Panc1 (cell line): ENCODE results near the gene KLF16. TPM values are rescaled to one million over a fixed set of nuclear protein-coding genes. Genes with fewer than 3 reads are reported as not detected.

Experiments
- ATAC-seq: fragments of 200-7000 bp; cut with Tn5 transposase; 2 replicates; pipeline ENCODE4 v1.9.1; 2020; ENCODE audit warnings: mild to moderate bottlenecking, moderate library complexity
- BruUV-seq: library from RNA; stranded (reverse); fragments of 400-500 nt; replicated peaks from 2 replicates; lab custom pipeline; 2021; lab: Mats Ljungman, UMichigan
- CTCF ChIA-PET: fragments of 300-600 bp; sonication (Branson Sonifier 250); formaldehyde crosslinking; loops from one replicate; lab custom pipeline; 2022; ENCODE audit warnings: antibody characterized with exemption; lab: Charles Lee
- POLR2A ChIA-PET: fragments of 300-600 bp; sonication (Branson Sonifier 250); formaldehyde crosslinking; loops from one replicate; lab custom pipeline; 2022; ENCODE audit warnings: antibody characterized with exemption; lab: Charles Lee
- DNase-seq: peaks from one replicate; pipeline ENCODE4 v3.0.0-alpha.2; 2010; ENCODE audit warnings: low read depth, low spot score
- H3K27ac ChIP-seq: 2 replicates; pipeline ENCODE4 v1.5.1; 2011; ENCODE audit warnings: mild to moderate bottlenecking, low read length, inconsistent platforms
- H3K27me3 ChIP-seq: fragments of 200-500 bp; sonication (Bioruptor generic); 2 replicates; pipeline ENCODE4 v1.6.0; 2014; ENCODE audit warnings: low read length, inconsistent platforms; ENCODE audit not compliant: control insufficient read depth, insufficient read depth
- H3K36me3 ChIP-seq: fragments of 200-500 bp; sonication (Bioruptor generic); 2 replicates; pipeline ENCODE4 v1.5.1; 2014; ENCODE audit warnings: inconsistent platforms, mild to moderate bottlenecking, low read length, moderate library complexity; ENCODE audit not compliant: control insufficient read depth, insufficient read depth
- H3K4me1 ChIP-seq: 2 replicates; pipeline ENCODE4 v1.5.1; 2011; ENCODE audit warnings: inconsistent platforms, mild to moderate bottlenecking, low read length, moderate library complexity; ENCODE audit not compliant: control insufficient read depth, insufficient read depth
- H3K4me3 ChIP-seq, 2 experiments: 2 replicates each; pipeline ENCODE4 v1.5.1; 2011 to 2012; ENCODE audit warnings: low read depth in 2 of 2, low read length in 2 of 2, mild to moderate bottlenecking in 2 of 2, inconsistent platforms in 1 of 2, moderate library complexity in 1 of 2
- H3K9me3 ChIP-seq: fragments of 200-500 bp; sonication (Bioruptor generic); 2 replicates; pipeline ENCODE4 v1.5.1; 2014; ENCODE audit warnings: low read depth, mild to moderate bottlenecking, inconsistent platforms, low read length, moderate library complexity; ENCODE audit not compliant: control insufficient read depth, insufficient read depth
- CTCF ChIP-seq: fragments of 450-650 bp; IDR thresholded peaks from 2 replicates; pipeline ENCODE4 v1.5.1; 2017; ENCODE audit warnings: mild to moderate bottlenecking
- POLR2AphosphoS5 ChIP-seq: IDR thresholded peaks from 2 replicates; pipeline ENCODE4 v1.6.1; 2012; ENCODE audit warnings: mild to moderate bottlenecking, low read depth, low read length, moderate library complexity
- REST ChIP-seq, 2 experiments: IDR thresholded peaks; 2 replicates each; pipeline ENCODE4 v1.6.1; 2011 to 2012; ENCODE audit warnings: low read depth in 2 of 2, control low read depth in 1 of 2, low read length in 1 of 2, mild to moderate bottlenecking in 1 of 2, moderate library complexity in 1 of 2; ENCODE audit not compliant: insufficient read depth in 1 of 2
- SIN3A ChIP-seq: IDR thresholded peaks from 2 replicates; pipeline ENCODE4 v1.6.1; 2012; ENCODE audit warnings: low read depth, mild to moderate bottlenecking, low read length, moderate library complexity, borderline replicate concordance; ENCODE audit not compliant: insufficient read depth
- TCF7L2 ChIP-seq: IDR thresholded peaks from 2 replicates; pipeline ENCODE4 v1.6.1; 2011; ENCODE audit warnings: mild to moderate bottlenecking, low read depth, low read length, inconsistent platforms
- in situ Hi-C: cut with HindIII; loops from 2 replicates; pipeline ENCODE4 v1.10.0; 2016; ENCODE audit warnings: low sequenced_read_pairs, low pct_unique_long_range_greater_than_20kb
- intact Hi-C: fragments of 100-400 bp; cut with micrococcal nuclease; formaldehyde crosslinking; loops from one replicate; pipeline ENCODE4 v1.10.0; 2022; ENCODE audit not compliant: unreplicated experiment
- total RNA-seq: library from RNA; stranded (reverse); gene quantifications from one replicate; pipeline ENCODE4 v1.2.1, GENCODE V29; 2021; ENCODE audit not compliant: unreplicated experiment

KLF16 gene
- total RNA-seq, 1 experiment from 2014 or later, result 79.3 TPM

DNA sequence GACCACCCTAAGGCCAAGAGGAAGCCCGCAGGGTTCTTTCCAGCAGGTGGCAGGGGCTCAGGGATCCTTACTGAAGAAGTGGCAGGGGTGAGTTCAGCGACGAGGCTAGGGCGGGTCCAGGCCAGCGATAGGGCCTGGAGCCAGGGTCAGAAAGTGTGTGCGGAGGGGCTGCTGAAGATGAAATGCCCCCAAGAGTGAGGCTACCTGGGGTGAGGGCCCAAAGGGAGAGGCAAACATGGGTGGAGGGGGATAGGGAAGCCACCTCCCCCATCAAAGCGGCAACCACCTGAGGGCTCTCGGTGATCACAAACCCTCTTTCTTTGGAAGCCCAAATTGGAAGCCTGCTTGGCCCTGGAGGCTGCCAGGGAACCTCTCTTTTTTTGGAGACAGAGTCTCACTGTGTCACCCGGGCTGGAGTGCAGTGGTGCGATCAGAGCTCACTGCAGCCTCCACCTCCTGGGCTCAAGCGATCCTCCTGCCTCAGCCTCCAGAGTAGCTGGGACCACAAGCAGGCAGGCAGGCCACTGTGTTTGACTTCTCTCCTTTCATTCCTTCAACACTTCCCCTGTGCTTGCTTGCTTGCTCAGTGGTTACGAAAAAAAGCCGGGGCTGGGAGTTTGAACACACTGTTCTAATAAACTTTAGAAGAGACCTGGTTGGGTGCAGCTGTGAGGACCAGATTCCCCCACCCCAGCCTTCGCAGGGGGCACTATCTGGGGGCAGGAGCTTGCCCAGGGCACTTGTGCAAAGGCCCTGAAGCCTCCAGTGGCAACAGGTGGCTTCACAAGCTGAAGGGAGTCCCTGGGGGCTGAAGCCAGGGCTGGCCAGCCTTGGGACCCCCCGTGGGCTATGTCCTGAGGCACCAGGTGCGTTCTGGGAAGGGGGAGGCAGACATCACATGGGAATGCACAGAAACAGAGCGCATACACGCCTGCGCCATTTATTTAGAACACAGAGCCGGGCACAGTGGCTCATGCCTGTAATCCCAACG lies 49.9 kb downstream of the KLF16 start:
- intact Hi-C loops, result no loop called here
- Histone ChIP-seq H3K36me3 (no peaks in the 10 kb centered on the region), H3K4me3 (peak overlapping the region; percentile 54 to 71), H3K4me1 (peaks cover 16% of the 10 kb centered on the region; the same call in 1 of the 2 replicates), H3K27me3 (no peaks in the 10 kb centered on the region), H3K27ac (peak overlapping the region; percentile 86), H3K9me3 (no peaks in the 10 kb centered on the region)
- BruUV-seq, result no TSS peak
- POLR2A ChIA-PET, result no interaction called here
- in situ Hi-C loops, result no loop called here
- no peak for TF ChIP-seq SIN3A
- TF ChIP-seq POLR2AphosphoS5, result no peak
- TF ChIP-seq TCF7L2, result no peak
- no peak for TF ChIP-seq REST (IDR thresholded peaks at IDR 0.05; ENCODE audit: insufficient read depth in 1 of 2, low read depth in 2 of 2, low read length in 1 of 2)
- TF ChIP-seq CTCF, result no peak
- CTCF ChIA-PET, result interaction anchor here (0.8 kb wide), 1 partner anchor 12 kb away, joined by 4 read pairs; no protein-coding TSS in a partner anchor
- DNase-seq (no peak), ATAC-seq (no peak)

GRCh38 chr19:1812426-1813191 lies 50.8 kb downstream of the KLF16 start:
- peak overlapping the region; percentile 54 to 71 for H3K4me3 ChIP-seq
- DNase-seq, result peak; percentile 75
- no TSS peak for BruUV-seq
- H3K27ac ChIP-seq, result peak overlapping the region; percentile 86
- POLR2A ChIA-PET, result no interaction called here
- in situ Hi-C loops (no loop called here), intact Hi-C loops (no loop called here)
- no peaks in the 10 kb centered on the region for H3K27me3 ChIP-seq
- CTCF ChIA-PET, result no interaction called here
- no peaks in the 10 kb centered on the region for H3K9me3 ChIP-seq
- peak; percentile 89 for ATAC-seq
- TF ChIP-seq SIN3A (0 out of 2 replicates have a peak, but pooled peaks have one; percentile 31), REST (IDR thresholded peaks at IDR 0.05; ENCODE audit: insufficient read depth in 1 of 2, low read depth in 2 of 2, low read length in 1 of 2) (no peak), CTCF (peak; percentile 75), POLR2AphosphoS5 (peak; percentile 60), TCF7L2 (no peak; the same call in 1 of the 2 replicates)
- peaks cover 16% of the 10 kb centered on the region; the same call in 1 of the 2 replicates for H3K4me1 ChIP-seq
- H3K36me3 ChIP-seq, result no peaks in the 10 kb centered on the region
